Activated T-cell treated with anti-CD3 and anti-CD28 coated beads for 24 hours (primary cell): ENCODE measurements around the gene FAM111A.

Experiments
- DNase-seq: peaks from one replicate; pipeline ENCODE4 v3.0.0-alpha.2; 2020; ENCODE audit warnings: low read depth

The FAM111A gene

DNA sequence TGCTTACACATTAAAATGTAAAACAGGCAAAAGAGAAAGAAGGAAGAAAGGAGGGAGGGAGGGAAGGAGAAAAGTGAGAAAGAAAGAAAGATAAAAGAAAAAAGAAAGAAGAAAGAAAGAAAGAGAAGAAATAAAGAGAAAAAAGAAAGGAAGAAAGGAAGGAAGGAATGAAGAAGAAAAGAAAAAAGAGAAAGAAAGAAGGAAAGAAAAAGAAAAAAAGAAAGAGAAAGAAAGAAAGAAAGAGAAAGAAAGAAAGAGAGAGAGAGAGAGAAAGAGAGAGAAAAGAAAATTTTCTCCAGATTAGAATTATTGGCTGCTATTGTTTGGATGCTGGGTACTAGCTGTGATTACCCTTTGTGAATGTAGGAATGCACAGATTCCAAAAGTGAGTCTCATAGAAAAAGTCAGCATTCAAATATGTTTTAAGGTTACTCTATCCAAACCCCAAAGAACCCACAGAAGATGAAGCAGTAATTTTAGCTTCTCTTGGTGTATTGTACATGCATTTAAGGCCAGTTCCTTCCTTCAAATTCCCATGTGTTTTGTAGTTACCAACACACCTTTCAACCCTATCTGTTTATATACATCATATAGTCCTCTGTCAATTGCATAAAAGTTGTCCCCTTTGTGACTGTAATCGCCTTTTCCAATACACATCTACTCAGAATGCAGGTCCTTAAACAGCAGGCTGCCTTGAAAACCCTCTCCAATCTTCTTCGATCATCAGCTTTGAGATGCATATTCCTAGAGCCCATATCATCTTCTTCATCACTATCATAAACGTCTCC lies 789 bp upstream of the FAM111A start:
- DNase-seq, result no peak

DNA sequence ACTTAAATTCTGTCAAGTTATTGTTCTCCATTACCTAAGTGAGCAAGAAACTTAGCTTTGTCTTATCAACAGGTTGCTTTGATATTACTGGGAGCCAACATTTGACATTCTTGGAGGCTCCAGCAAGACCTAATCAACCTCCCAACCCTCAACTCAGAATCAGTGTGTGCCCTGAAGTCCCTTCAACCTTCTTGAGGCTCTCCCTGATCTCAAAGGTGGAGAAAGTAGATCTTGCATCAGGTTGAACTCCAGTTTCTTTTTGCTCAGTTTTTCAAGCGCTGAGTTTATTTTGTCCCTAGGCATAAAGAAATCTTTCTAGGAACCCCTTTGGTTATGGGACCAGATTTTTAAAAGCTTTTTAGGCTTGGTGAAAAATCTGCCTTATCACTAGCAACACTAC lies 1.4 kb downstream of the FAM111A start:
- DNase-seq, result no peak

GRCh38 chr11:59144579-59145345 lies 2.1 kb downstream of the FAM111A start:
- DNase-seq, result peak; percentile 61

- no peak for DNase-seq
Measured at GRCh38 chr11:59145534-59145933, 2.9 kb downstream of the FAM111A start.

- no peak for DNase-seq
Measured at GRCh38 chr11:59151761-59152160, 9.1 kb downstream of the FAM111A start.

DNA sequence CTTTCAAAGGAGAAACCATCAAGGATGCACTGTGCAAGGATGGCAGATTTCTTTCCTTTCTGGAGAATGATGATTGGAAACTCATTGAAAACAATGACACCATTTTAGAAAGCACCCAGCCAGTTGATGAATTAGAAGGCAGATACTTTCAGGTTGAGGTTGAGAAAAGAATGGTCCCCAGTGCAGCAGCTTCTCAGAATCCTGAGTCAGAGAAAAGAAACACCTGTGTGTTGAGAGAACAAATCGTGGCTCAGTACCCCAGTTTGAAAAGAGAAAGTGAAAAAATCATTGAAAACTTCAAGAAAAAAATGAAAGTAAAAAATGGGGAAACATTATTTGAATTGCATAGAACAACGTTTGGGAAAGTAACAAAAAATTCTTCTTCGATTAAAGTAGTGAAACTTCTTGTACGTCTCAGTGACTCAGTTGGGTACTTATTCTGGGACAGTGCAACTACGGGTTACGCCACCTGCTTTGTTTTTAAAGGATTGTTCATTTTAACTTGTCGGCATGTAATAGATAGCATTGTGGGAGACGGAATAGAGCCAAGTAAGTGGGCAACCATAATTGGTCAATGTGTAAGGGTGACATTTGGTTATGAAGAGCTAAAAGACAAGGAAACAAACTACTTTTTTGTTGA lies 9.8 kb downstream of the FAM111A start:
- DNase-seq, result no peak

DNA sequence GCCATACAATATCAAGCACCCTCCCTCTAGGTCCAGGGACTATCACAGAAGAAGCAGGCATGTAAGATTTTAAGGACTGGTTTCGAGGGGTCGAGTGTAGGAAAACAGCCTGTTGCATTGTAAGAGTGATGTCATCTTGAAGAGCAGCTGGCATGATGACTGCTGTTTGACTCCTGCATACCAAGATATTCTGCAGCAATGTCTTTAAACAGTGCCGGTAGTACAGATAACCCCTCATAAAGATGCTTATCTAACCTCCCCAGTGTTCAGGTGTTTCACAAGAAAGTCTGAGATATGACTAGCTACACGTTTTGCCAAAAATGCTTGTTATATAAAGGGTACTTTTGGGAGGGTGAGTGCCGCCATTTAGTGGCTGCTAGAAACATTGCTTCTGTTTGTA lies 12.0 kb downstream of the FAM111A start:
- no peak for DNase-seq

DNA sequence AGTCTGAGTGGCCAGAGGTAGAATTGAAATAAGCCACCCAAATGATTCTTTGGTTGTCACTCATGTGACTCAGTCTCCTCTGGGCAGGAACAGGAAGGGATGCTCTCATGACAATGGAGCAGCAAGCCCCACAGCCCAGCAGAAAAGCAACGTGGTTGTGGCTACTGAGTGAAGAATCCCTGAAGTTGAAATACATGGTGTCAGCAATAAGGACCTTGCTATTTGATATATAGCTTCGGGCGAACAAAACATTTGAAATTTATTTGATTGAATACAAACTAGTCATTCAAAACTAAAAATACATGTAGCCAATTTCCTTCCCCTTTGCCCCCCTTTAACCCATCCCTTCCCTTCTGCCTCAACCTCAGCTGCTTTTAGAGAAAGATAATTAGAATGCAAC lies 14.8 kb downstream of the FAM111A start:
- DNase-seq, result no peak

- peak; percentile 40 for DNase-seq
Measured at GRCh38 chr11:59158206-59159068, 15.8 kb downstream of the FAM111A start.

GRCh38 chr11:59164028-59164427 lies 21.4 kb downstream of the FAM111A start:
- no peak for DNase-seq

DNA sequence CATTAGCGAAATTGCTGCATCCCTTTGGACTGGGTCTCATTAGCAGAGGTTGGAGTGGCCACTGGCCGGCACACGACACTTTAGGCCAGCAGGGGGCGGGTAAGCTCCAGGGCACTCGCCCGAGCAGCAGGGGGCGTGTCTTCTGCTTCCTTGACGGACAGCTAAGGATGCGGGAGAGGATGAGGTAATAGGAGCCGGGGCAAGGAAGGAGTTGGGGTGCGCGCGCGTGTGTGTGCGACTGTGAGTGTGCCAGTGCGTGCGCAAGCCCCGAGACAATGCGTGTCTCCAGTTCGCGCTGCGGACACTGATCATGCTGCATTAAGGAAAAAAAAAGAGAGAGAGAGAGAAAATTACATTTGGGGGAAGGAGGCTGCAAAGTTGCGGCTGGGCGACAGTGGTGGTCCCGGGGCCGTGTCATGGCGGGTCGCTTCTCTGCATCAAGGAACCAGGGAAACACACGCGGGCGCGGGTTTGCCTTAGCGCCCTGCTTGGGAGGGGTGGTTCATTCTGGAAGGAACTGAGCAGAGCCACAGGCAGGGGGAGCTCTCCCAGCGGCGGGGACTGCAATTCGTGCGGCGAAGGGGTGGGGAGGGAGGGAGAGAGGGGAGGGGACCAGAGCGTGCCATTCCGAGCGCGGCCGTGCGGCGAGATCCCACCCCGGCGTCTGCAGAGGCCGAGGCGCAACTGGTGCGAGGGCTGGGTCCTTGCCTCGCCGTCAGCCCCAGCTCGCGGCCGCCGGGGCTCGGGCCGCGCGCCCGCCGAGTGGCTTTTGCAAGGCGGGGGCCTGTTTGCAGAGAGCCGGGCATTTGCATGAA lies 29.1 kb downstream of the FAM111A start, which contains the start of gene DTX4:
Gene DTX4, plus strand, starts transcription at position 625 of the 815 bp plus-strand sequence. CDS start 464 bp downstream, outside the sequence.
- peak; percentile 85 for DNase-seq

GRCh38 chr11:59172345-59173079 lies 29.9 kb downstream of the FAM111A start:
- DNase-seq, result no peak

DNA sequence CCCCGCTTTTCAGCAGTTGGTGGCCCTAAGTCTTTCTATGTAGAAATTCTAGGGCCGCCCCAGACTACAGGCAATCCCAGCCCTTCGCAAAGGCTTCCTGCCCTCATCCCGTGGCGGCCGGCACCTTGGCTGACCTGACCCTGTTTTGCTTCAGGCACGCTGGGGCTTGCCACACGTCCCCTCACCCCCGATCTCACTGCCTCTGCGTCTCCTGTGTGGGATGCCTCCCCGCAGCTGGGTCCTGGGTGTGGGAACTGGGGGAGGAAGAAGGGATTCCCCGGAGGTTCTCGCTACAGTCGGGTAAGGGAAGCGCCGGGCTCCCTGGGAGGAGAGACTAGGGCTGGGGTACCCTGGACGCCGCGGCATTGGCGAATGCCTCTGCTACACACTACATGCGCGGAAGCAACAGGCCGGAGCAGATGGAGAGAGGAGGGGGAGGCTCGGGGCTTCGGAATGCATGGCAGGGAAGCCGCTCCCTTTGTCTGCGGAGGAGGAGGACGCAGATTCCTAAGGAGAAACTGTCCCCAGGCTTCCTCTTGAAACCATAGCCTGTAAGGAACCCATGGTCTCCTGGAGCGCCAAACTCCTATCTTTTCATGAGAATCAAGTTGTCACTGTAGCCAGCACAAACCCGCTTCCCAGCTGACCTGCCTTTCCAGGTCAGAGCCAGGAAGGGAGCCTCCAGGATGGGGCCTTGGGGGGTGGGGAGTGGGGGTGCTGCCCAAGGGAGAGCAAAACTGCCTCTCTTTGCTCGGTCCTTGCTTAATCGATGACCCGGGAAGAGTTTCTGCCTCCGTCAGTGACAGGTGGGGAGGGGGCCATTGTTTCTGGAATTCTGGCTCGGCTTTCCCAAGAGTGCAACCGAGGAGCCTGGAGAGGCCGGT lies 30.7 kb downstream of the FAM111A start:
- DNase-seq, result no peak

- DNase-seq, result no peak
Measured at GRCh38 chr11:59173964-59174663, 31.5 kb downstream of the FAM111A start.

DNA sequence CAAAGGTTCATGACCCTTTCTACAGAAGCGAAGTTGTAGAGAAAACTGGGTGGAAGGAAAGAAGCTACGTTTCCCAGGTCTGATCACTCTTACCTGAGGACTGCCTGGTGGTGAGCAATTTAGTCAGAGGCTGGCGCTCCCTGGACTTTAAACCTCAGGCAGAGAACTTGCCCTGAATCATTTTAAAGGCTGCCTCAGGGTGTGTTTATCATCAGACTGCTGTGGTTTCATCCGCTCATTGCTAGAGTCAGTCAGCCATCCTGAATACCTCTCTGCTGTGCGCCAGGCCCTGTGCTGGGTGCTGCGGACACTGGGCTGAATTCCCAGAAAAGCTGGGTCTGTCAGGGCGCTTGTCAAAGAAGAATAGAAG lies 32.0 kb downstream of the FAM111A start:
- DNase-seq, result no peak

DNA sequence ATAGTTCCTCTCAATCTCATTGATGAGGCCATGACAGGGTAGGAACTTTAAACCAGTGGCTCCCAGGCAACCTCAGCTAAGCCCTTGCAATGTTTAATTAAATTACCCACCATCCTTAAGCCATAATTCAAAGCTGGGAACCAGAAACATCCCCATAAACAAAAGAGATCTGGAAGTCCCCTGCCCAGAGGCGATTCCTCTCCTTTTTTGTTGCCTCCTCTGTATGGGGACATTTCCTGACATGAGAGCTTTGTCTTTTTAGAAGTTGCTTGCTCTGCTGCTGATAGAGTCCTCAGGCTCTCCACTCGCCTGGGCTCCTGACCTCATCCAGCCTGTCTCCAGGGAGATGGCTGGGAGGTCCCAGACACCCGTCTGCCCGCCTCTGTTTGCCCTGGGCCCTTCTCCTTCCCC lies 32.4 kb downstream of the FAM111A start:
- DNase-seq, result no peak

DNA sequence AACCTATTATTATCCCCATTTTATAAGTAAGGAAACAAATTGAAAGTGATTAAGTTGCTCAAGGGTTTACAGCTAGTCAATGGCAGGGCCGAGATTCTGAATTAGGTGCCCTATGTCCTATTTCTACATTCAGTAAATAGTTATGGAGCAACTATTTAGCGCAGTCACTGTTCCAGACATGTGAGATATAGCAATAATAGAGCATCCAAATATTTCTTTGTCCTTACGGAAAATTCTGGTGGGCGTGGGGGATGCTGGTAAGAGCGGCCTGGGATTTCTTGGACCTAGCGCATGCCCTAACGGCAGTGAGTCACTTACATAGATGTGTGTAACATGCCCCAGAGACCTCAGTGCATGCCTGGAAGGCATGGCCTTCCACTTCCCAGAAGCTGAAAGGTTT lies 33.7 kb downstream of the FAM111A start:
- DNase-seq, result no peak

DNA sequence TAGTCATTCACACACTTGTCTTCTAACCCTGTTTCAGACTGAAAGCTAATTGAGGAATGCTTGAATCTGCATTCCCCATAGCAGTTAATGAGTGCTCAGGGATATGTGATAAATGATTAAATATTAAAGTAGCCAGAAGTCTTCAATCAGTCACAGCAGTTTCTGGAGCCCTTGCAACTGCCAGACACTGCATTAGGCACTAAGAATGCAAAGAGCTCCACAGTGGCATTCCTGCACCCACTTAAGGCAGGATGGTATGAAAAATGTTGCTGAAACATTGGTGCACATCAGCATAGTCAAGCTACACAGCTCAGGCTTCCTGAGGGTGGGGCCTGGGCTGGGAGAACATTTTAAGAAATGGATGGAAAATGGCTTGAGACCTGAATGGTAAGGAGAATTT lies 35.7 kb downstream of the FAM111A start:
- no peak for DNase-seq

GRCh38 chr11:59179121-59179520 lies 36.5 kb downstream of the FAM111A start:
- no peak for DNase-seq
